Left ventricle myocardium inferior (tissue), 1 donor: ENCODE results near the gene MTTP. TPM values are rescaled to one million over a fixed set of nuclear protein-coding genes. Genes with fewer than 3 reads are reported as not detected.
"Not testable (repeated sequence)": the region's sequence is repeated elsewhere in the genome, so short reads cannot be mapped to it uniquely, and the experiment has no call there.

Experiments used
- DNase-seq: peaks from one replicate; pipeline ENCODE4 v3.0.0-alpha.2; 2020
- H3K27ac ChIP-seq: fragments of 200-600 bp; replicated peaks from 2 replicates; pipeline ENCODE4 v1.8.0; 2021
- H3K27me3 ChIP-seq: fragments of 200-600 bp; 2 replicates; pipeline ENCODE4 v1.8.0; 2021; ENCODE audit warnings: low read depth
- H3K36me3 ChIP-seq: fragments of 200-600 bp; 2 replicates; pipeline ENCODE4 v1.8.0; 2021
- H3K4me1 ChIP-seq: fragments of 200-600 bp; 2 replicates; pipeline ENCODE4 v1.8.0; 2021
- H3K4me3 ChIP-seq: fragments of 200-600 bp; 2 replicates; pipeline ENCODE4 v1.8.0; 2021; ENCODE audit warnings: mild to moderate bottlenecking, moderate library complexity
- H3K9me3 ChIP-seq: fragments of 200-600 bp; replicated peaks from 2 replicates; pipeline ENCODE4 v1.8.0; 2021
- intact Hi-C: fragments of 100-400 bp; cut with micrococcal nuclease; formaldehyde crosslinking; loops from one replicate; pipeline ENCODE4 v1.11.0; 2022
- long read RNA-seq: library from polyadenylated mRNA; unstranded; transcript quantifications from one replicate; pipeline ENCODE4 v2.0.0, GENCODE V29; 2021
- total RNA-seq: library from RNA; stranded (reverse); fragmentation: NEBNext Ultra II Directional; extraction: Animal tissue kit (Norgen Biotek cat#: 25700); gene quantifications from one replicate; pipeline ENCODE4 v1.2.1, GENCODE V29; 2021
- TF ChIP-seq, protein P1 (sequence below): fragments of 200-600 bp; IDR thresholded peaks from 2 replicates; pipeline ENCODE4 v1.8.0; 2021; ENCODE audit warnings: antibody characterized with exemption, mild to moderate bottlenecking, borderline replicate concordance
- donor health status: DM: no; HTN: yes; CAD: no; lungs with severe emphysema.

MTTP gene
- 3.7 TPM for total RNA-seq
- long read RNA-seq, full-length matches to known transcripts: 6 of 6 reads
- long read RNA-seq, partial matches to known transcripts: 0 of 6 reads
- long read RNA-seq, other reads (novel, unspliced or antisense): 0 of 6 reads

DNA sequence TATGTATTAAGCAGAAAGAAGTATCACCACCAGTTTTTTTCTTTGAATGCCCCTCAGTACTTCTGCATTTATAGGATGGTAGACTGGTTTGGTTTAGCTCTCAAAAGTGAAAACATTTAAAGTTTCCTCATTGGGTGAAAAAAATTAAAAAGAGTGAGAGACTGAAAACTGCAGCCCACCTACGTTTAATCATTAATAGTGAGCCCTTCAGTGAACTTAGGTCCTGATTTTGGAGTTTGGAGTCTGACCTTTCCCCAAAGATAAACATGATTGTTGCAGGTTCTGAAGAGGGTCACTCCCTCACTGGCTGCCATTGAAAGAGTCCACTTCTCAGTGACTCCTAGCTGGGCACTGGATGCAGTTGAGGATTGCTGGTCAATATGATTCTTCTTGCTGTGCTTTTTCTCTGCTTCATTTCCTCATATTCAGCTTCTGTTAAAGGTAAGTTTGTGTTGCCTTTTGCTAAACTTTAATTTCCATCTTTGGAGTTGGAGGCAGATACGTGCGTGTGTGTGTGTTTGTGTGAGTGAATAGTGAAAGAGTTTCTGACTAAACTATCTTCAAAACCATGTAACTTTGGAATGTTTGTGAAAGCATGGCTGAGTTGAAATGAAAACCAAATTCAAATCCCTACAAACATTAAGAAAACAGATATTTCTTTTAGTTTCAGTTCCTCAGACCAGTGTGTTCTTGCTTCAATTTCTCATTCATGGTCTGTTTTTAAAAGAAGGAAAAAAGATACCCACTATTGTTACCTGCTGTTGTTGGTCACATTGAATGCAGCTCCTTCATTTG is at the start of gene MTTP:
TSS of gene MTTP (plus strand) at position 295 of the 795 bp plus-strand sequence. CDS start at position 381, 86 bp downstream.
- Histone ChIP-seq H3K27ac (no peak within 1 kb of the TSS), H3K9me3 (no peaks in the 10 kb centered on the region)

DNA sequence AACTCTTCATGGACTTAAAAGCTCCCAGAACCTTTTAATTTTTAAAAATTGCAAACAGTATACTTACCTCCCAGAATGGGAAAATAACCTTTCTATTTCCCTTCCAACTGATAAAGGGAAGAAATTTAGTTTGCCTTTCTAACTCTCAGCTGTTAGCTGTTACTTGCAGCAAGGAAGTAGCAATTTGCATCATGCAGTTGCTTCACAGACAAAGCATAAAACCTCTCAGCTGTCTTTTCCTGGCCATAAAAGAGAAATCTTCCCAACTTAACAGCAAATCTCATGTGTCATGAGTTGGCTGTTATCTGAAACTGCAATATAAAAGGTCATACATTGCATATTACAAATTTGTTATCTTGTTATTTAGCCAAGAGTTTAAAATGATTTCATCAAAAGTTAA is 45.4 kb upstream of the MTTP start:
- no peaks in the 10 kb centered on the region for H3K4me1 ChIP-seq
- no peak for DNase-seq
- intact Hi-C loops: no loop called here
- no peaks in the 10 kb centered on the region for H3K27me3 ChIP-seq
- H3K27ac ChIP-seq: no peak overlapping the region
- no peak overlapping the region for H3K4me3 ChIP-seq
- H3K36me3 ChIP-seq: no peaks in the 10 kb centered on the region
- TF ChIP-seq, protein P1, sequence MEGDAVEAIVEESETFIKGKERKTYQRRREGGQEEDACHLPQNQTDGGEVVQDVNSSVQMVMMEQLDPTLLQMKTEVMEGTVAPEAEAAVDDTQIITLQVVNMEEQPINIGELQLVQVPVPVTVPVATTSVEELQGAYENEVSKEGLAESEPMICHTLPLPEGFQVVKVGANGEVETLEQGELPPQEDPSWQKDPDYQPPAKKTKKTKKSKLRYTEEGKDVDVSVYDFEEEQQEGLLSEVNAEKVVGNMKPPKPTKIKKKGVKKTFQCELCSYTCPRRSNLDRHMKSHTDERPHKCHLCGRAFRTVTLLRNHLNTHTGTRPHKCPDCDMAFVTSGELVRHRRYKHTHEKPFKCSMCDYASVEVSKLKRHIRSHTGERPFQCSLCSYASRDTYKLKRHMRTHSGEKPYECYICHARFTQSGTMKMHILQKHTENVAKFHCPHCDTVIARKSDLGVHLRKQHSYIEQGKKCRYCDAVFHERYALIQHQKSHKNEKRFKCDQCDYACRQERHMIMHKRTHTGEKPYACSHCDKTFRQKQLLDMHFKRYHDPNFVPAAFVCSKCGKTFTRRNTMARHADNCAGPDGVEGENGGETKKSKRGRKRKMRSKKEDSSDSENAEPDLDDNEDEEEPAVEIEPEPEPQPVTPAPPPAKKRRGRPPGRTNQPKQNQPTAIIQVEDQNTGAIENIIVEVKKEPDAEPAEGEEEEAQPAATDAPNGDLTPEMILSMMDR: no peak
- H3K9me3 ChIP-seq: peaks cover 3% of the 10 kb centered on the region

More for the DNA sequence above, at the start of gene MTTP:
- H3K4me1 ChIP-seq: no peaks in the 10 kb centered on the region
- intact Hi-C loops: loop anchor here (10.0 kb wide), 1 partner anchor 140 kb away; no protein-coding TSS in a partner anchor
- TF ChIP-seq, protein P1: no peak
- no peak within 1 kb of the TSS for H3K4me3 ChIP-seq
- no peak for DNase-seq
- H3K27me3 ChIP-seq: peaks cover 24% of the 10 kb centered on the region
- no peaks in the 10 kb centered on the region for H3K36me3 ChIP-seq

DNA sequence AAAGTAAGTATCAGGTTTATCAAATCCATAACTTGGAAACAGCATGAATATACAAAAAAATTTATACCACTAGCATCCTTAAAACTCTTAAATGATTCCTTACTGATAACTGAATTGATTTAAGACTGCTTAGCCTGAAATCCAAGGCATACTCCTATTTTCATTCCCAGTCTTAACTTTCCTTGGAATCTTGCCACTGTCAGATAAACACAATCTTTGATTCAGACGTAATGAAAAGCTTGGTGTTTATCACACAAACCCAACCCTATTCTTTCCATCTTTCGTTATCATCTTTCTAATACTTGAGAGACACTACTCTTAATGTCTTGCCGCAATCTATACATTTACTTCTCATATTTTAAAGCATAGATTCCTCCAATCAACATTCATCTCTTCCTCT is 44.7 kb upstream of the MTTP start:
- no peak overlapping the region for H3K4me3 ChIP-seq
- DNase-seq: no peak
- no peaks in the 10 kb centered on the region for H3K36me3 ChIP-seq
- peaks cover 4% of the 10 kb centered on the region for H3K9me3 ChIP-seq
- no peaks in the 10 kb centered on the region for H3K27me3 ChIP-seq
- no peaks in the 10 kb centered on the region for H3K4me1 ChIP-seq
- intact Hi-C loops: no loop called here
- no peak overlapping the region for H3K27ac ChIP-seq
- TF ChIP-seq, protein P1: no peak

DNA sequence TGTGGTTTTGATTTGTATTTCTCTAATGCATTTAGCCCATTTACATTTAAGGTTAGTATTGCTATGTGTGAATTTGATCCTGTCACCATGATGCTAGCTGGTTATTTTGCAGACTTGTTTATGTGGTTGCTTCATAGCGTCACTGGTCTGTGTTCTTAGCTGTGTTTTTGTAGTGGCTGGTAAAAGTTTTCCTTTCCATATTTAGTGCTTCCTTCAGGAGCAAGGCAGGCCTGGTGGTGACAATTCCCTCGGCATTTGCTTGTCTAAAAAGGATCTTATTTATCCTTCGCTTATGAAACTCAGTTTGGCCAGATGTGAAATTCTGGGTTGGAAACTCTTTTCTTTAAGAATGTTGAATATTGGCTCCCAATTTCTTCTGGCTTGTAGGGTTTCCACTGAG is 39.9 kb upstream of the MTTP start:
- H3K4me3 ChIP-seq, H3K9me3 ChIP-seq, H3K27me3 ChIP-seq, DNase-seq, H3K36me3 ChIP-seq, intact Hi-C loops, H3K4me1 ChIP-seq: not testable (repeated sequence)
- H3K27ac ChIP-seq: peak overlapping the region; percentile 18

DNA sequence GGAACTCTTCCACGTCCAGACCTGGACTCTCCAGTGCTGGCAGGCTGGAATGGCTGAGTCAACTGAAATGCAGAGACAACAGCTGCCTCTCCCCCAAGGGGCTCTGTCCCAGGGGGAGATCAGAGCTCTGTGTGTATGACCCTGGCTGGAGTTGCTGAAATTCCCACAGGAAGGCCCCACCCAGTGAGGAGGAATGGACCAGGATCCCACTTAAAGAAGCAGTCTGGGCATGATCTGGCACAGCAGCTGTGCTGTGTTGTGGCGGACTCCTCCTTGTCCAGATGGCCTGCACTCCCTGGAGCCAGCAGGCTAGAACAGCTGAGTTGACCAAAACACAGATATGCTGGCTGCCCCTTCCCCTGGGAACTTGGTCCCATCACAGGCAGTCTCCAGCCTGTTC is 38.4 kb upstream of the MTTP start:
- DNase-seq: no peak

More for the DNA sequence above, 38.4 kb upstream of the MTTP start:
- Histone ChIP-seq H3K9me3 (peaks cover 4% of the 10 kb centered on the region), H3K27ac (peak overlapping the region; percentile 16), H3K27me3 (no peaks in the 10 kb centered on the region), H3K4me1 (no peaks in the 10 kb centered on the region), H3K4me3 (no peak overlapping the region), H3K36me3 (no peaks in the 10 kb centered on the region)
- TF ChIP-seq, protein P1: no peak
- intact Hi-C loops: no loop called here
